ENCODE data around the gene SOCS6.

Gene SOCS6

GRCh38 chr18:70289351-70290312, 787 bp downstream of the SOCS6 start:
- no peak for FAIRE-seq

- FAIRE-seq: no peak
Measured at GRCh38 chr18:70290482-70291294, 1.8 kb downstream of the SOCS6 start.

- FAIRE-seq: no peak
Measured at GRCh38 chr18:70291295-70291574, 2.4 kb downstream of the SOCS6 start.

GRCh38 chr18:70292628-70293027, 3.8 kb downstream of the SOCS6 start:
- FAIRE-seq: no peak

- no peak for FAIRE-seq
Measured at GRCh38 chr18:70293166-70293565, 4.3 kb downstream of the SOCS6 start.

- no peak for FAIRE-seq
Measured at GRCh38 chr18:70294471-70295191, 5.8 kb downstream of the SOCS6 start.

GRCh38 chr18:70295192-70296188, 6.6 kb downstream of the SOCS6 start:
- FAIRE-seq: no peak

GRCh38 chr18:70296289-70296688, 7.4 kb downstream of the SOCS6 start:
- no peak for FAIRE-seq

GRCh38 chr18:70296781-70297180, 7.9 kb downstream of the SOCS6 start:
- FAIRE-seq: no peak

GRCh38 chr18:70299393-70299792, 10.5 kb downstream of the SOCS6 start:
- no peak for FAIRE-seq

GRCh38 chr18:70301667-70302066, 12.8 kb downstream of the SOCS6 start:
- no peak for FAIRE-seq

- FAIRE-seq: peak; percentile 95
Measured at GRCh38 chr18:70308555-70309294, 19.9 kb downstream of the SOCS6 start.

- no peak for FAIRE-seq
Measured at GRCh38 chr18:70310560-70311320, 21.9 kb downstream of the SOCS6 start.

- no peak for FAIRE-seq
Measured at GRCh38 chr18:70311726-70312125, 22.9 kb downstream of the SOCS6 start.

- no peak for FAIRE-seq
Measured at GRCh38 chr18:70313640-70314039, 24.8 kb downstream of the SOCS6 start.

GRCh38 chr18:70314151-70314782, 25.4 kb downstream of the SOCS6 start:
- FAIRE-seq: no peak

GRCh38 chr18:70319187-70319586, 30.3 kb downstream of the SOCS6 start:
- FAIRE-seq: no peak

GRCh38 chr18:70321616-70322015, 32.8 kb downstream of the SOCS6 start:
- FAIRE-seq: no peak

GRCh38 chr18:70322385-70322784, 33.5 kb downstream of the SOCS6 start:
- FAIRE-seq: no peak

- no peak for FAIRE-seq
Measured at GRCh38 chr18:70322928-70323327, 34.1 kb downstream of the SOCS6 start.
